H9 (cell line): ENCODE results near the gene KCNIP4. TPM values are rescaled to one million over a fixed set of nuclear protein-coding genes. Genes with fewer than 3 reads are reported as not detected.

Experiments
- DNase-seq: peaks from one replicate; pipeline ENCODE4 v3.0.0-alpha.2; 2017
- H2AFZ ChIP-seq: one replicate; pipeline ENCODE4 v1.6.1; 2013; ENCODE audit warnings: mild to moderate bottlenecking, low read length, control low read depth, moderate library complexity
- H2AK5ac ChIP-seq: 2 replicates; pipeline ENCODE4 v1.6.1; 2013; ENCODE audit warnings: low read length, control low read depth, mixed read lengths; ENCODE audit not compliant: insufficient read length
- H2BK120ac ChIP-seq: one replicate; pipeline ENCODE4 v1.6.1; 2013; ENCODE audit warnings: low read depth, mild to moderate bottlenecking, low read length, control low read depth, inconsistent platforms; ENCODE audit not compliant: poor library complexity, severe bottlenecking
- H2BK12ac ChIP-seq: 2 replicates; pipeline ENCODE4 v1.6.1; 2013; ENCODE audit warnings: low read length, control low read depth, mixed read lengths, low read depth; ENCODE audit not compliant: insufficient read length
- H2BK15ac ChIP-seq: 2 replicates; pipeline ENCODE4 v1.6.1; 2013; ENCODE audit warnings: low read depth, low read length, control low read depth
- H2BK20ac ChIP-seq: one replicate; pipeline ENCODE4 v1.6.1; 2013; ENCODE audit warnings: low read depth, mild to moderate bottlenecking, low read length, control low read depth, inconsistent platforms; ENCODE audit not compliant: poor library complexity, severe bottlenecking
- H2BK5ac ChIP-seq: 2 replicates; pipeline ENCODE4 v1.6.1; 2013; ENCODE audit warnings: low read length, control low read depth, mixed read lengths; ENCODE audit not compliant: insufficient read length
- H3K14ac ChIP-seq: 2 replicates; pipeline ENCODE4 v1.6.1; 2013; ENCODE audit warnings: low read length, control low read depth; ENCODE audit not compliant: insufficient read depth
- H3K18ac ChIP-seq: 2 replicates; pipeline ENCODE4 v1.6.1; 2013; ENCODE audit warnings: low read depth, mild to moderate bottlenecking, mixed read lengths, low read length, control low read depth; ENCODE audit not compliant: insufficient read length
- H3K23ac ChIP-seq: 2 replicates; pipeline ENCODE4 v1.6.1; 2013; ENCODE audit warnings: low read length, control low read depth, mixed read lengths, low read depth; ENCODE audit not compliant: insufficient read length
- H3K23me2 ChIP-seq: 2 replicates; pipeline ENCODE4 v1.6.1; 2013; ENCODE audit warnings: low read depth, mild to moderate bottlenecking, mixed read lengths, low read length, control low read depth; ENCODE audit not compliant: insufficient read length, poor library complexity, severe bottlenecking
- H3K27ac ChIP-seq: 2 replicates; pipeline ENCODE4 v1.5.1; 2013; ENCODE audit warnings: low read length, control low read depth, mixed read lengths, low read depth; ENCODE audit not compliant: insufficient read length
- H3K27me3 ChIP-seq: 2 replicates; pipeline ENCODE4 v1.6.1; 2013; ENCODE audit warnings: low read length, control low read depth, inconsistent platforms; ENCODE audit not compliant: insufficient read depth
- H3K4ac ChIP-seq: 2 replicates; pipeline ENCODE4 v1.6.1; 2013; ENCODE audit warnings: low read depth, mild to moderate bottlenecking, control low read depth, inconsistent platforms, low read length, moderate library complexity
- H3K4me1 ChIP-seq: 2 replicates; pipeline ENCODE4 v1.6.1; 2013; ENCODE audit warnings: low read length, control low read depth, inconsistent platforms; ENCODE audit not compliant: insufficient read depth
- H3K4me2 ChIP-seq: 2 replicates; pipeline ENCODE4 v1.6.1; 2013; ENCODE audit warnings: low read length, control low read depth, mixed read lengths; ENCODE audit not compliant: insufficient read length, insufficient read depth
- H3K56ac ChIP-seq: 2 replicates; pipeline ENCODE4 v1.6.1; 2013; ENCODE audit warnings: low read depth, mild to moderate bottlenecking, mixed read lengths, low read length, control low read depth; ENCODE audit not compliant: insufficient read length
- H3K79me1 ChIP-seq: 2 replicates; pipeline ENCODE4 v1.6.1; 2013; ENCODE audit warnings: low read depth, mild to moderate bottlenecking, moderate library complexity, low read length, control low read depth, inconsistent platforms; ENCODE audit not compliant: insufficient read depth, poor library complexity, severe bottlenecking
- H3K79me2 ChIP-seq: 2 replicates; pipeline ENCODE4 v1.6.1; 2013; ENCODE audit warnings: low read length, control low read depth, inconsistent platforms; ENCODE audit not compliant: insufficient read depth
- H3K9ac ChIP-seq: 2 replicates; pipeline ENCODE4 v1.6.1; 2013; ENCODE audit warnings: low read length, control low read depth, mixed read lengths; ENCODE audit not compliant: insufficient read length; ENCODE audit errors: extremely low read depth
- H3K9me3 ChIP-seq: one replicate; pipeline ENCODE4 v1.6.1; 2013; ENCODE audit warnings: low read depth, low read length, inconsistent platforms; ENCODE audit not compliant: control insufficient read depth
- H3T11ph ChIP-seq: one replicate; pipeline ENCODE4 v1.6.1; 2013; ENCODE audit warnings: mild to moderate bottlenecking, low read length, control low read depth, inconsistent platforms
- H4K20me1 ChIP-seq: one replicate; pipeline ENCODE4 v1.6.1; 2013; ENCODE audit not compliant: control insufficient read depth, insufficient read length, insufficient read depth
- H4K5ac ChIP-seq: 2 replicates; pipeline ENCODE4 v1.6.1; 2013; ENCODE audit warnings: low read depth, mild to moderate bottlenecking, mixed read lengths, low read length, control low read depth; ENCODE audit not compliant: insufficient read length
- H4K8ac ChIP-seq: replicated peaks from 2 replicates; pipeline ENCODE4 v1.6.1; 2013; ENCODE audit warnings: low read length, control low read depth, mixed read lengths, low read depth; ENCODE audit not compliant: insufficient read length
- H4K91ac ChIP-seq: 2 replicates; pipeline ENCODE4 v1.6.1; 2013; ENCODE audit warnings: low read depth, mild to moderate bottlenecking, moderate library complexity, mixed read lengths, low read length, control low read depth; ENCODE audit not compliant: insufficient read length
- H3K27ac Mint-ChIP-seq, 3 experiments: 2 replicates in 2 of 3; 3 replicates in 1 of 3; pipeline ENCODE4 v1.8.0; 2020 to 2021; ENCODE audit warnings: mixed read lengths in 3 of 3, mild to moderate bottlenecking in 1 of 3, moderate library complexity in 1 of 3
- H3K27me3 Mint-ChIP-seq: 2 replicates; pipeline ENCODE4 v1.8.0; 2021; ENCODE audit warnings: low read depth, mild to moderate bottlenecking, moderate library complexity, mixed read lengths
- H3K36me3 Mint-ChIP-seq, 3 experiments: 2 replicates in 2 of 3; 3 replicates in 1 of 3; pipeline ENCODE4 v1.8.0; 2020 to 2021; ENCODE audit warnings: low read depth in 3 of 3, mixed read lengths in 3 of 3; ENCODE audit not compliant: insufficient read depth in 1 of 3
- H3K4me1 Mint-ChIP-seq, 2 experiments: 2 replicates each; pipeline ENCODE4 v1.8.0; 2020; ENCODE audit warnings: mixed read lengths in 2 of 2
- H3K4me3 Mint-ChIP-seq, 2 experiments: 2 replicates in 1 of 2; 3 replicates in 1 of 2; pipeline ENCODE4 v1.8.0; 2020 to 2021; ENCODE audit warnings: mild to moderate bottlenecking in 2 of 2, mixed read lengths in 2 of 2, moderate library complexity in 1 of 2
- H3K9me3 Mint-ChIP-seq, 2 experiments: 2 replicates in 1 of 2; 3 replicates in 1 of 2; pipeline ENCODE4 v1.8.0; 2020; ENCODE audit warnings: mild to moderate bottlenecking in 2 of 2, mixed read lengths in 2 of 2, moderate library complexity in 1 of 2
- WGBS: extraction: QIAGEN DNeasy Blood & Tissue Kit; methylation state at CpG from one replicate; pipeline ENCODE4 v1.1.7; 2013; ENCODE audit warnings: missing lambda C conversion rate, low lambda C conversion rate, mixed read lengths; ENCODE audit not compliant: insufficient read length; ENCODE audit errors: extremely low coverage; 5-methylcytosine and 5-hydroxymethylcytosine counted together
- total RNA-seq: library from RNA; stranded (reverse); gene quantifications from 2 replicates; pipeline ENCODE4 v1.2.1, GENCODE V29; 2021
- TF ChIP-seq, protein P1 (sequence below): fragments of 200-600 bp; sonication (generic); conservative IDR thresholded peaks from 3 replicates; pipeline ENCODE4 v1.8.0; 2021; ENCODE audit warnings: antibody characterized with exemption, mild to moderate bottlenecking

KCNIP4 gene
- total RNA-seq, 1 experiment from 2014 or later = not detected

DNA sequence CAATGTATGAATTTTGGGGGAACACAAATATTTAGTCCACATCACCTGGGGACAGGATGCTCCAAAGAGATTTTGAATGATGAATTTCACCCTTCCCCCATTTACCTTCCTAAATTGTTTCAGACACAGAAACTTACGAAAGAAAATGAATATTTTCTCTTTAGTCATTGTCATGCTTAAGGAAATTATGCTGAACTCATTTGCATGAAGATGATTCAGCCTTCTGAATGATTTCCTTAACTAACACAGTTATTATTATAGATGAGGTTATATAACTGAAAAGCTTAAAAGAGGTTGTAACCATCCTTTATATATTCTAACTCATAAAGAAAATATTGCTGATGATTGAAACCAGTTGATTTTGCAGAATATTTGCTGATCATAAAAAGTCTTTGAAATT is 61.1 kb downstream of the KCNIP4 start:
- Histone ChIP-seq H3K27ac (no peak overlapping the region), H3K14ac (no peak overlapping the region), H3K79me2 (no peaks in the 10 kb centered on the region), H2BK15ac (no peak overlapping the region), H3K9me3 (no peaks in the 10 kb centered on the region), H2BK20ac (no peak overlapping the region), H3K18ac (no peak overlapping the region), H3K27me3 (no peaks in the 10 kb centered on the region), H3K4ac (no peak overlapping the region), H3K9ac (no peak overlapping the region), H3K4me2 (no peak overlapping the region), H4K5ac (no peak overlapping the region), H2BK5ac (no peak overlapping the region), H3K4me1 (no peaks in the 10 kb centered on the region), H3K79me1 (no peaks in the 10 kb centered on the region), H3T11ph (no peak overlapping the region), H2AFZ (no peak overlapping the region), H3K23ac (no peak overlapping the region), H2AK5ac (no peak overlapping the region), H3K23me2 (no peaks in the 10 kb centered on the region), H2BK12ac (no peak overlapping the region), H2BK120ac (no peak overlapping the region), H4K8ac (no peak overlapping the region), H3K56ac (no peak overlapping the region), H4K20me1 (no peaks in the 10 kb centered on the region), H4K91ac (no peak overlapping the region)
- Mint-ChIP-seq H3K4me1 (no peaks in the 10 kb centered on the region), H3K36me3 (no peaks in the 10 kb centered on the region), H3K9me3 (no peaks in the 10 kb centered on the region), H3K27me3 (no peaks in the 10 kb centered on the region; the same call in 1 of the 2 replicates), H3K4me3 (no peak overlapping the region), H3K27ac (no peak overlapping the region)
- no peak for DNase-seq
- WGBS = no CpG with 5 or more reads among the region's 1 CpG
- TF ChIP-seq, protein P1, sequence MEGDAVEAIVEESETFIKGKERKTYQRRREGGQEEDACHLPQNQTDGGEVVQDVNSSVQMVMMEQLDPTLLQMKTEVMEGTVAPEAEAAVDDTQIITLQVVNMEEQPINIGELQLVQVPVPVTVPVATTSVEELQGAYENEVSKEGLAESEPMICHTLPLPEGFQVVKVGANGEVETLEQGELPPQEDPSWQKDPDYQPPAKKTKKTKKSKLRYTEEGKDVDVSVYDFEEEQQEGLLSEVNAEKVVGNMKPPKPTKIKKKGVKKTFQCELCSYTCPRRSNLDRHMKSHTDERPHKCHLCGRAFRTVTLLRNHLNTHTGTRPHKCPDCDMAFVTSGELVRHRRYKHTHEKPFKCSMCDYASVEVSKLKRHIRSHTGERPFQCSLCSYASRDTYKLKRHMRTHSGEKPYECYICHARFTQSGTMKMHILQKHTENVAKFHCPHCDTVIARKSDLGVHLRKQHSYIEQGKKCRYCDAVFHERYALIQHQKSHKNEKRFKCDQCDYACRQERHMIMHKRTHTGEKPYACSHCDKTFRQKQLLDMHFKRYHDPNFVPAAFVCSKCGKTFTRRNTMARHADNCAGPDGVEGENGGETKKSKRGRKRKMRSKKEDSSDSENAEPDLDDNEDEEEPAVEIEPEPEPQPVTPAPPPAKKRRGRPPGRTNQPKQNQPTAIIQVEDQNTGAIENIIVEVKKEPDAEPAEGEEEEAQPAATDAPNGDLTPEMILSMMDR = no peak
